ENCODE measurements around the gene ATE1.
"Not testable (repeated sequence)": the region's sequence is repeated elsewhere in the genome, so short reads cannot be mapped to it uniquely, and the experiment has no call there.

Gene ATE1

GRCh38 chr10:121929585-121930267, 1.9 kb upstream of the ATE1 start:
- not testable (repeated sequence) for DNase-seq

GRCh38 chr10:121928528-121928884, 675 bp upstream of the ATE1 start:
- no peak for DNase-seq

- peak; percentile 16 for DNase-seq
Measured at GRCh38 chr10:121927318-121927840, 452 bp downstream of the ATE1 start.

- DNase-seq: no peak
Measured at GRCh38 chr10:121926671-121927317, 1.0 kb downstream of the ATE1 start.

GRCh38 chr10:121926157-121926556, 1.7 kb downstream of the ATE1 start:
- DNase-seq: no peak

GRCh38 chr10:121921238-121921931, 6.4 kb downstream of the ATE1 start:
- DNase-seq: no peak

- no peak for DNase-seq
Measured at GRCh38 chr10:121919666-121920065, 8.2 kb downstream of the ATE1 start.

- not testable (repeated sequence) for DNase-seq
Measured at GRCh38 chr10:121918800-121919199, 9.0 kb downstream of the ATE1 start.

- DNase-seq: no peak
Measured at GRCh38 chr10:121914661-121915060, 13.2 kb downstream of the ATE1 start.

- DNase-seq: no peak
Measured at GRCh38 chr10:121911421-121911697, 16.5 kb downstream of the ATE1 start.

GRCh38 chr10:121910673-121911420, 17.0 kb downstream of the ATE1 start:
- DNase-seq: no peak

- DNase-seq: no peak
Measured at GRCh38 chr10:121904888-121905287, 22.9 kb downstream of the ATE1 start.

GRCh38 chr10:121900443-121901174, 27.2 kb downstream of the ATE1 start:
- DNase-seq: no peak

GRCh38 chr10:121899727-121900126, 28.1 kb downstream of the ATE1 start:
- no peak for DNase-seq

GRCh38 chr10:121891103-121891502, 36.7 kb downstream of the ATE1 start:
- DNase-seq: no peak

- DNase-seq: no peak
Measured at GRCh38 chr10:121889212-121889611, 38.6 kb downstream of the ATE1 start.

- DNase-seq: no peak
Measured at GRCh38 chr10:121886997-121887622, 40.7 kb downstream of the ATE1 start.

- DNase-seq: no peak
Measured at GRCh38 chr10:121886181-121886580, 41.6 kb downstream of the ATE1 start.

- DNase-seq: no peak
Measured at GRCh38 chr10:121880895-121881294, 46.9 kb downstream of the ATE1 start.

- no peak for DNase-seq
Measured at GRCh38 chr10:121879476-121879875, 48.4 kb downstream of the ATE1 start.

GRCh38 chr10:121873236-121873635, 54.6 kb downstream of the ATE1 start:
- no peak for DNase-seq

GRCh38 chr10:121870413-121870812, 57.4 kb downstream of the ATE1 start:
- no peak for DNase-seq
